ENCODE results near the gene PTPRE. TPM values are rescaled to one million over a fixed set of nuclear protein-coding genes. Genes with fewer than 3 reads are reported as not detected.

The PTPRE gene
- total RNA-seq, 2 donors from 2014 or later = 6.5 to 8.9 TPM

GRCh38 chr10:128009372-128010126, 102.6 kb downstream of the PTPRE start:
- DNase-seq (no peak), ATAC-seq (no peak)
- TF ChIP-seq, protein P1, sequence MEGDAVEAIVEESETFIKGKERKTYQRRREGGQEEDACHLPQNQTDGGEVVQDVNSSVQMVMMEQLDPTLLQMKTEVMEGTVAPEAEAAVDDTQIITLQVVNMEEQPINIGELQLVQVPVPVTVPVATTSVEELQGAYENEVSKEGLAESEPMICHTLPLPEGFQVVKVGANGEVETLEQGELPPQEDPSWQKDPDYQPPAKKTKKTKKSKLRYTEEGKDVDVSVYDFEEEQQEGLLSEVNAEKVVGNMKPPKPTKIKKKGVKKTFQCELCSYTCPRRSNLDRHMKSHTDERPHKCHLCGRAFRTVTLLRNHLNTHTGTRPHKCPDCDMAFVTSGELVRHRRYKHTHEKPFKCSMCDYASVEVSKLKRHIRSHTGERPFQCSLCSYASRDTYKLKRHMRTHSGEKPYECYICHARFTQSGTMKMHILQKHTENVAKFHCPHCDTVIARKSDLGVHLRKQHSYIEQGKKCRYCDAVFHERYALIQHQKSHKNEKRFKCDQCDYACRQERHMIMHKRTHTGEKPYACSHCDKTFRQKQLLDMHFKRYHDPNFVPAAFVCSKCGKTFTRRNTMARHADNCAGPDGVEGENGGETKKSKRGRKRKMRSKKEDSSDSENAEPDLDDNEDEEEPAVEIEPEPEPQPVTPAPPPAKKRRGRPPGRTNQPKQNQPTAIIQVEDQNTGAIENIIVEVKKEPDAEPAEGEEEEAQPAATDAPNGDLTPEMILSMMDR (IDR thresholded peaks at IDR 0.05) = no peak
- no peak for TF ChIP-seq POLR2A (IDR thresholded peaks at IDR 0.05)
- 35 to 36% methylated on average over 13 to 14 of the region's 14 CpGs for WGBS, 2 donors
- H3K4me1 ChIP-seq = peaks cover 9% of the 10 kb centered on the region
- no peak overlapping the region for H3K27ac ChIP-seq
- no peaks in the 10 kb centered on the region for H3K9me3 ChIP-seq
- intact Hi-C loops (cut with DNase I) = no loop called here
- no peaks in the 10 kb centered on the region for H3K36me3 ChIP-seq (replicated peaks in 1 of 2; ENCODE audit: insufficient read depth in 1 of 2, low read depth in 2 of 2)
- no peaks in the 10 kb centered on the region for H3K27me3 ChIP-seq
- H3K4me3 ChIP-seq = no peak overlapping the region

- WGBS, 2 donors = 7 to 9% methylated on average over 23 to 27 of the region's 27 CpGs
Observed at GRCh38 chr10:128011059-128011979, 104.4 kb downstream of the PTPRE start.

DNA sequence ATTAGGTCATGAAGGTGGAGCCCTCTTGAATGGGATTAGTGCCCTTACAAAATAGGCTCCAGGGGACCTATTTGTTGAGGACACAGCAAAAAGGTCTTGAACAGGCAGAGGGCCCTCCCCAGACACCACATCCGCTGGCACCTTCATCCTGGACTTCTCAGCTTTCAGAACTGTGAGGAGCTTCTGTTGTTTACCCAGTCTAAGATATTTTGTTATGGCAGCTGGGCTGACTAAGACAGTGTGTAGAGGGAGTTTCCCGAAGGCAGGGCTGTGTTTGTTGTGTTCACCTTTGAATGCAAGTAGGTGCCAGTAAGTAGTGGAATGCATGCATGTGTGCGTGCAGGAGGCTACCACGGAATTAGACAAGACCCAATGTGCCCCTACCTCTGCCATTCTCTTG, 106.7 kb downstream of the PTPRE start:
- Histone ChIP-seq H3K4me3 (no peak overlapping the region), H3K27me3 (no peaks in the 10 kb centered on the region), H3K36me3 (replicated peaks in 1 of 2; ENCODE audit: insufficient read depth in 1 of 2, low read depth in 2 of 2) (no peaks in the 10 kb centered on the region), H3K4me1 (peaks cover 9% of the 10 kb centered on the region), H3K9me3 (no peaks in the 10 kb centered on the region), H3K27ac (no peak overlapping the region)
- no peak for DNase-seq
- WGBS, 2 donors = 79 to 80% methylated on average over 1 to 4 of the region's 4 CpGs
- no peak for ATAC-seq
- TF ChIP-seq, protein P1 (IDR thresholded peaks at IDR 0.05) = no peak
- intact Hi-C loops (cut with DNase I) = no loop called here

More at GRCh38 chr10:128011059-128011979, 104.4 kb downstream of the PTPRE start:
- Histone ChIP-seq H3K4me3 (no peak overlapping the region), H3K4me1 (peaks cover 9% of the 10 kb centered on the region), H3K9me3 (no peaks in the 10 kb centered on the region), H3K27ac (no peak overlapping the region), H3K36me3 (replicated peaks in 1 of 2; ENCODE audit: insufficient read depth in 1 of 2, low read depth in 2 of 2) (no peaks in the 10 kb centered on the region), H3K27me3 (no peaks in the 10 kb centered on the region)
- peak; percentile 78 to 85 (median 80) for DNase-seq
- peak; percentile 88 for ATAC-seq
- intact Hi-C loops (cut with DNase I) = no loop called here
- TF ChIP-seq, protein P1 (IDR thresholded peaks at IDR 0.05) = peak; percentile 87 to 99 (median 94)
- no peak for TF ChIP-seq POLR2A (IDR thresholded peaks at IDR 0.05)

DNA sequence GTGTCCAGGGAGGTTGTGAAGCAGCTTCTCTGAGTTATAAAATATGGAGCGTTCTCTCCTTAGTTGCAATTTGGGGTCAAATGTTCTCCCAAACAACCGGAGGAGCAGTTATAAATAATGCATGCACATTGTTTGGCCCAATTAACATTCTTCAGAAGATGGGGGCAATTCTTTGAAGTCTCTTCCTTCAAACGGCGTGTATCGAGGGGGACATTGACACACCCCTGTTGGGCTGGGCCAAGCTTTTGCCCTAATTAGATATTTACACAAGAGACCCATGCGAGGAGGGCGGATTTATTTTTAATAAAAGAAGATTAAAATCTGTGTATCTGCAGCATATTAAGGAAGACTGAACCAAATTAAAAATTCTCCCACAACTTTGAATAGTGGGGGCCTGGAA, 107.3 kb downstream of the PTPRE start:
- TF ChIP-seq, protein P1 (IDR thresholded peaks at IDR 0.05) = no peak
- no peak for TF ChIP-seq POLR2A (IDR thresholded peaks at IDR 0.05)
- DNase-seq (no peak), ATAC-seq (no peak)
- intact Hi-C loops (cut with DNase I) = no loop called here
- Histone ChIP-seq H3K27ac (no peak overlapping the region), H3K9me3 (no peaks in the 10 kb centered on the region), H3K27me3 (no peaks in the 10 kb centered on the region), H3K36me3 (replicated peaks in 1 of 2; ENCODE audit: insufficient read depth in 1 of 2, low read depth in 2 of 2) (no peaks in the 10 kb centered on the region), H3K4me1 (peaks cover 9% of the 10 kb centered on the region), H3K4me3 (no peak overlapping the region)
- WGBS, 2 donors = 68 to 74% methylated on average over 7 of the region's 7 CpGs

Measured in body of pancreas (tissue), 4 donors.